Stimulated activated CD4-positive, alpha-beta T cell treated with anti-CD3 and anti-CD28 coated beads, Interleukin-12 subunit alpha, Interleukin-12 subunit beta, amount 100 ng/mL, for 24 hours (primary cell): ENCODE results near the gene CDK1.
A peak's percentile ranks its signal among the peaks of the same experiment; 100 is the strongest.

Source experiments
- DNase-seq, 2 experiments: peaks; one replicate each; pipeline ENCODE4 v3.0.0-alpha.2; 2020; ENCODE audit warnings: low read depth in 2 of 2

The CDK1 gene

GRCh38 chr10:60778214-60778970 is at the start of gene CDK1:
TSS of gene CDK1 (plus strand) at chr10:60778478. CDS start at chr10:60780166, 1,688 bp downstream.
- peak; percentile 87 to 93 for DNase-seq

GRCh38 chr10:60729106-60729505 is 49.2 kb upstream of the CDK1 start:
- no peak for DNase-seq

- no peak for DNase-seq
Observed at GRCh38 chr10:60731134-60731885, 47.0 kb upstream of the CDK1 start.

GRCh38 chr10:60732198-60732806 is 46.0 kb upstream of the CDK1 start:
- no peak for DNase-seq

- DNase-seq, result no peak
Observed at GRCh38 chr10:60732807-60733516, 45.3 kb upstream of the CDK1 start.

GRCh38 chr10:60733517-60733822 is 44.8 kb upstream of the CDK1 start:
- DNase-seq, result peak in 1 of 2 experiments; percentile 16

- DNase-seq, result no peak
Observed at GRCh38 chr10:60733826-60734225, 44.5 kb upstream of the CDK1 start.

DNA sequence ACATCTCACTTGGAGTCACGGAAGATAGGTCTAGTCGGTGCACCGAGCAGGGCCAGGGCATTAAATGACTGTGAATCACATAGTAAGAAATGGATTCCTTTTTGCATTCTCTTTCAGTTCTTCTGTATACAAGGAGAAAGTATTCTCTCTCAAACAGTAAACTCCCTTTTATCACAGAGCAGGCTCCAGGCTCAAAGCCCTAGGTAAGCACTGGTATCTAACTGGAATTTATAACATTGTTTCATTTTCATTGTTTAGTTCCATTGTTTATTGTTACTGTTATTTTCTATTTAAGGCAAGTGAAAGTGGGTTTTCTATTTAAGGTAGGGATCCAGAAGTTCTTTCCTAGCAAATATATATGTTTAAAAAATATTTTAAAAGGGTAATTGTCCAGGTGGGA is 44.1 kb upstream of the CDK1 start:
- no peak for DNase-seq

GRCh38 chr10:60735244-60735643 is 43.0 kb upstream of the CDK1 start:
- DNase-seq, result no peak

GRCh38 chr10:60737242-60737641 is 41.0 kb upstream of the CDK1 start:
- no peak for DNase-seq

DNA sequence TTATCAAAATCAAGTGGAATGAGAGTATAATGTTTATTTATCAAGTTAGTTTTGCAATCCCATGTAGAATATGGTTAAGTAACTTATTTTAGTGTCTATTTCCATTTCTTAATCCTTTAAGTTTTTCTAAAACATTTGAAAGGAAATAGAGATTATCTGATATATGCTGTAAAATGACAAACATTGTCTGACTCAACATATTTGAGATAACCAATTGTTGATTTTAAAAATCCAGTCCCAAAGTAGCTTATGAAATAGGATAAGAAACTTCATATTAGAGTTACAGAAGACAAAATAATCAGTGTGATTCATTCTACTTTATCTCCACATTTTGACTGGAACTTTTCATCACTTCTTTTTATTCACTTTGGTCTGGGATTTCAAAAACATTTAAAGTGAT is 38.7 kb upstream of the CDK1 start:
- DNase-seq, result no peak

DNA sequence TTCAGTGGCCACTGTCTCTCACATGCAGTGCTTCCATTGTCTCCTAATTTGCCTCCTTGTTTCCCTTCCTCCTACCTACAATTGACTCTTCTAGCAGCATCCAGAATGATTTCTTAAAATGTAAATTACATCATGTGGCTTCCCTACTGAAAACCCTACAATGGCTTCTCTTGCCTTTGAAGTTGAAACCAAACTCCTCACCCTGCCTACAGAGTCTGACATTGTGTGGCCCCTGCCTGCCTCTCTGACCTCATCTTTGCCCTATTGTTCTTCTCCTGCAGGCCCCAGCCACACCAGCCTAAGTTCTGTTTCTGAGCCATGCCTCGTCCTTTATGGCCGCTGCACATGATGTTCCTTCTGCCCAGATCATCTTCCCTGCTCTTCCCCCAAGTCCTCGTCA is 35.8 kb upstream of the CDK1 start:
- no peak for DNase-seq

GRCh38 chr10:60747817-60748469 is 30.3 kb upstream of the CDK1 start:
- DNase-seq, result no peak

DNA sequence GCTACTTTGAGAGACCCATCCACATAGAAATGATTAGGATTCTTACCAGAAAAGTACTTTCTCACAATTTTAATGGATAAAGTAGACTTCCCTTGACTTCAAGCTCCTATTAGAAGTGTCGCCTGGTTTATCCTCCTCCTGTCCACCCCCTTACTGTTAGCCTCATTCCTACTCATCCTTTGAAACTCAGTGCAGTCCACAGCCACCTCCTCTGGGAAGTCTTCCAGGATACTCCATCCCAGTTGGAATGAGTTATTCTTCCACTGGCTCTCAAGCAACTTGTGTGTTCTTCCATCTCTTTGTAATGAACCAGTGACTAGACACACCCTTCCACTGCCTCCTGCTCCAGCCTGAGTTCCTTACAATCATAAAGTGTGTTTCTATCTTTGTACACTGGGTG is 25.1 kb upstream of the CDK1 start:
- DNase-seq, result no peak

DNA sequence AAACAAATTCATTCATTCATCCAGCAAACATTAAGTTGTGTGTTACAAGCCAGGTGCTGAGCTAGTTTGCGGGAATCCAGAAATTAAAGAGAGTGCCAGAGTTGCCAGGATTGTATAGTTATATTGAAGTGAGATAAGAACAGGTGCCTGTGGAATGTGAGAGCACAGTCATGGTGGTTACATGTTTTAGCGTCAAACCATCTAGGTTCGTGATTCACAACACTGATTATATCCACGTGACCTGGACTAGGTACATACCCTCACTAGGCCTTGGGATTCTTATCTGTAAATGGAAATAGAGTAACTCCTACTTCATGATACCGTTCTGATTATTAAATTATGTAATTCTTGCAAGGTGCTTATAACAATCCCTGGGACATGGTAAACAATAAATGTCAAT is 24.5 kb upstream of the CDK1 start:
- DNase-seq, result no peak

- DNase-seq, result no peak
Observed at GRCh38 chr10:60757420-60757895, 20.8 kb upstream of the CDK1 start.

DNA sequence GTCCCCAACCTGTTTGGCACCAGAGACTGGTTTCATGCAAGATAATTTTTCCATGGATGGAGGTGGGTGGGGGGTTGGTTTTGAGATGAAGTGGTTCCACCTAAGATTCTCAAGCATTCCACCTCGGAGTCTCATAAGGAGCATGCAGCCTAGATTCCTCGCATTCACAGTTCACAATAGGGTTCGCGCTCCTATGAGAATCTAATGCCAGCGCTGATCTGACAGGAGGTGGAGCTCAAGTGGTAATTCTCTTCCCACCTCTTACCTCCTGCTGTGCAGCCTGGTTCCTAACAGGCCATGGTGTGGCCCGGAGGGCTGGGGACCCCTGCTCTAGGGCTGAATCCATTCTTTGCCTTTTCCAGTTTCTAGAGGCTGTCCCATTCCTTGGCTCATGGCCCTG is 19.1 kb upstream of the CDK1 start:
- no peak for DNase-seq

DNA sequence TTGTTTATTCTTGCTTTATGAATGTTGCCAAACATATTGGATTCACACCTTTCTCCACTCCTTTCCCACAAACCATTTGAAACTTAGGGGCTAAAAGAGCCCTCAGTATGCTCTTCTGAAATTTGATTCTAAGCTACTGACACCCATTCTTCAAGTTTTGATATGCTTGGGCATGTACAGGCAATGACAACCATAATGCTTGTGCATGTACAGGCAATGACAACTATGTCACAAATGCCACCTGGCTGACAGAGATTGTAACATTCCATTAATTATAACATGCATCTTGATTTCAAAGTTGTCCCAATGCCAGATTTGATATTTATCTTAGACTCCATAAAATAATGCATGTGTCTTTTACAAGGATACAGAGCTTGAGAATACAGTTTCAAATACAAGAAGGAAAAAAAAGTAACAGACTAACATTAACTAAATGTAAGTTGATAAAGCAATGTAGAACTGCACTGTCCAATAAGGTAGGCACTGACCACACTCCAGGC is 17.5 kb upstream of the CDK1 start:
- no peak for DNase-seq

- DNase-seq, result no peak
Observed at GRCh38 chr10:60762554-60762953, 15.7 kb upstream of the CDK1 start.

DNA sequence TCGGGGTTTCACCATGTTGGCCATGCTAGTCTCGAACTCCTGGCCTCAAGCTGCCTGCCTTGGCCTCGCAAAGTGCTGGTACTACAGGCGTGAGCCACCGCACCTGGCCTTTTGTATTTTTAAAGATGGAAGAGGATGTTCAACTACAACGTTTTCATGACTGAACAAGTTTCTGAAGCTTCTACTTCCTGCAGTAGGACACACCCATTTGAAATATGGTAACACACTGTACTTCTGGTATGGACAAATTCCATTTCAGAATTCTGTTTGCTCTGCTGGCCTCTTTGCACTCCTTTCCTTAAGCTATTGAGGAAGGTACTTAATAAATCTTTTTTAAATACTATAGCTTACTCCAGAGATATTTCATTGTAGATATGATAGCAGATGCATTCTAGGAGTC is 10.9 kb upstream of the CDK1 start:
- DNase-seq, result no peak

- DNase-seq, result no peak
Observed at GRCh38 chr10:60769406-60769805, 8.9 kb upstream of the CDK1 start.
